Kasumi-1 (cell line): Measurements from ENCODE around the gene PTOV1.

ENCODE experiments used
- DNase-seq, 2 experiments: peaks; one replicate each; lab custom pipeline; 2025; lab: John Stamatoyannopoulos, UW

PTOV1 gene

GRCh38 chr19:49844138-49845095 lies 6.5 kb upstream of the PTOV1 start:
- DNase-seq: no peak

DNA sequence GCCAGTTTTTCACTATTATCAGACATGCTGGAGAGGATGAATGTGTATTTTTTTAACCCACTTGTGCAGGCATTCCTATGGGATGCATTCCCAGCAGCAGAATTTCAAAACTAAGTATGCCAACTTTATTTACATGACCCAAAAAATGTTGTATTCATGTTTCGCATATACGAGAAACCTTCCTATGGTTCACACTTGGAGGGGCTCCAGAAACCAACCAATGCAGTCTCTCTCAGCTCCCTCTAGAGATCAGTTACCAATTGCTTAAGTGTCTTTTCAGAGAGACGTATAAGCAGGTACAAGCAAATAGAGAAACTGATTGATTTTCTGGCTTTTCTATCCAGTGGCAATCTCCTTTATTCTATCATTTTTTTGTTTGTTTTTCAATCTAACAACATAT lies 5.5 kb upstream of the PTOV1 start:
- no peak for DNase-seq

DNA sequence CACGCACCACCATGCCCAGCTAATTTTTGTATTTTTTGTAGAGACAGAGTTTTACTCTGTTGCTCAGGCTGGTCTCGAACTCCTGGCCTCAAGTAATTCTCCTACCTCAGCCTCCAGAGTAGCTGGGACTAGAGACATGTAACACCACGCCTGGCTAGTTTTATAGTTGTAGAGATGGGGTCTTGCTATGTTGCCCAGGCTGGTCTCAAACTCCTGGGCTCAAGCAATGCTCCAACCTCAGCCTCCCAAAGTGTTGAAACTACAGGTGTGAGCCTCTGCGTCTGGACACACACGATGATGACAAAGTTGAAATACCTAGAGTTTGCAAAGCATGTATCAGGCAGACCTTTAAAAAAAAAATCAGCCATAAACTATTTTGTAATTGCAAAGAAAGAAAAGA lies 4.6 kb upstream of the PTOV1 start:
- DNase-seq: no peak

- DNase-seq: peak; percentile 59 to 65
Measured at GRCh38 chr19:49847731-49848696, 2.9 kb upstream of the PTOV1 start.

- DNase-seq: no peak
Measured at GRCh38 chr19:49848938-49849337, 2.0 kb upstream of the PTOV1 start.

GRCh38 chr19:49849433-49850220 lies 1.3 kb upstream of the PTOV1 start:
- no peak for DNase-seq

DNA sequence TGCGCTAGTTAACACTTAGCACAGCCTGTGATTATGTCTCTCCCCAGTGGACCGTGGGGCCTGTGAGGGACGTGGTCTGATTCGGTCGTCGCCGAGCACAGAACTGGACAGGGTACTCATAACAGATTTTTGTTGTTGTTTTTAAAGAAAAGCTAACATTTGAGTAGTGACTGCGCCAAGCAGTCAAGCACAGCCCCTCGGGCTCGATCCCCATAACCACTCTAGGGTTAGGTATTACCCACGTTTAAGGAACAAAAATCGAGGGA lies 805 bp upstream of the PTOV1 start:
- no peak for DNase-seq

GRCh38 chr19:49851456-49852259 lies 699 bp downstream of the PTOV1 start:
- peak in 1 of 2 experiments; percentile 20 for DNase-seq

DNA sequence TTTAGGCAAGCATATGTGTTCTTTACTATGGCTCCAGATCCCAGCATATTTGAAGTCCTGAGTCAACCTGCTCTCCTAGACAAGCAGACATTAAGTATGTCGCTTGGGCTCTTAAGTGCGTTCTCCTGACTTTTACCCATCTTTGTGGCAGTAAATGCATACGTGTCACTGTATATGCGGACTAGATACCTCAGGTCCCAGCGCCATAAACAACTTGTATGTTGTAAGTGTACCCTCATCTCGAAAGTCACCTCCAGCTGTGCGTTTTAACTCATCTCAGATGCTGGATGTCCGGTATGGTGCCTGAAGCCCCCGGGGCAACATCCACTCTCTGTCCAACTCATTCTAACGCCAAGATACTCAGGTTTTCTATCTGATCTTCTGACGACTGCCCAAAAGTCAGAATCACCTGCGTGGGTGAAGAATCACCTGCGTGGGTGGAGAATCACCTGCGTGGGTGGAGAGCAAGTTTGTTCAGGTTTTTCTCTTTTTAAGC lies 1.7 kb downstream of the PTOV1 start:
- no peak for DNase-seq

DNA sequence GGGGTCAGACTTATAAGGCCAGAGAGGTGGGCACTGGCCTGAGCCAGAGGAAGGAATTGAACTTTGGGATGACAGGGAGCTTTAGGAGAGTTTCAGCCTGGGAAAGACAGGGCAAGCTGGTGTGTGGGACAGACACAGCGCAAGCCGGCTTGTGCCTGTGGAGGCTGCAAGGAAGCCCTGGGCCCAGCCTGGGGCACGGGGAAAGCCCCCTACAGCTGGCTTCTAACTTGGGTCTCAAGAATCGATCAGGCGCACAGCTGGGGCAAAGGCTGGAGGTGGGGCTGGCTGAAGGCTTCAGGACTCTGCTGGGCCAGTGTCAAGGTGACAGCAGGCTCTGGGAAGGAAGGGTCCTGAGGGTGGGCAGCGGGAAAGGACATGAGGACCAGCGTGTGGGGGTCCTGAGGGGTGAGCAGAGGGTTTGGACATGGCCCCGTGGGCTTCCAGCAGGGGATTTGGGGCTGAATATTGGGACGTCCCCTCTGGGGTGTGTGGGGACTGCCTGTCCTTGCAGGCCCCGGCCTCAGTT lies 3.0 kb downstream of the PTOV1 start:
- no peak for DNase-seq

- DNase-seq: no peak
Measured at GRCh38 chr19:49854378-49855263, 3.7 kb downstream of the PTOV1 start.

GRCh38 chr19:49855277-49855675 lies 4.3 kb downstream of the PTOV1 start:
- DNase-seq: no peak

DNA sequence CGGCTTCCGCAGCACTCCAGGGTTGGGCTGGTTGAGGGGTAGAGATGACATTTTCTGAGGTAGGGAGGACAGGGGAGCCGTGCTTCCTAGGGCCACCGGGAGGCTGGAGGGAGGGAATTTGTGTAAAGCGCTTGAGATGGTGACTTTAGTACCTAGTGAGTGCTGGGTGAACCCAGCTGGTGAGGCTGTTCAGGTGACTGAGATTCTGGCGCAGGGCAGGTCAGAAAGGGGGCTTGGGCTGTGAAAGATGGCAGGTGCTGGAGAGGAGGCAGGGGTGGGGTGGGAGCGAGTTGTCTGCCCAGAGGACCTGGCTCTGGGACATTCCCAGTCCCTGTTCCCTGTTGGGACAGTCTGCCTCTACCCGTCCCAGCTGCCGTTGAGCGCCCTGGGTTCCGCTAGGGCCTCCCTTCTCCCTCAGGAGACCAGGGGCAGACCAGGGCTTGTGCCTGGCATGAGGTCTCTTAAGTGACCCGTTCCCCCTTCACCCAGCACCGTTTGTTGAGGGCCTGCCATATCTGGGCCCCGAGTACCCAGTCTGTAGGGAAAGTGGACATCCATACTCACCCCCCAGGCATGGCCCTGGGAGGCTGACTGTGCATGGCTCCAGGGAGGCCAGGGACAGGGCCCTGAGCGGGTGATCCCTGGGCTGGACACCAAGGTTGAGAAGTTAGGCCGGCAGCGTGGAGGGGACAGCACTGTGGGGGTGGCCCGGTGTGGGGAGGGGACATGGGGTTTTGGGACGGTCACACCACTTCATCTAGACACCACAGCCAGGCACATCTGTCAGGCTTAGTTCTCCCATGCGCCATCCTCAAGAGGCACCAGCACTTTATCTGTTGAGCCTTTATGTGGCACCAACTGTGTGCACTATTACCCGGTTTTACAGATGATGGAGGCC lies 5.0 kb downstream of the PTOV1 start:
- DNase-seq: no peak

- DNase-seq: no peak
Measured at GRCh38 chr19:49856574-49857021, 5.6 kb downstream of the PTOV1 start.

- DNase-seq: no peak
Measured at GRCh38 chr19:49857061-49857837, 6.3 kb downstream of the PTOV1 start.

GRCh38 chr19:49857838-49858087 lies 6.8 kb downstream of the PTOV1 start:
- no peak for DNase-seq

DNA sequence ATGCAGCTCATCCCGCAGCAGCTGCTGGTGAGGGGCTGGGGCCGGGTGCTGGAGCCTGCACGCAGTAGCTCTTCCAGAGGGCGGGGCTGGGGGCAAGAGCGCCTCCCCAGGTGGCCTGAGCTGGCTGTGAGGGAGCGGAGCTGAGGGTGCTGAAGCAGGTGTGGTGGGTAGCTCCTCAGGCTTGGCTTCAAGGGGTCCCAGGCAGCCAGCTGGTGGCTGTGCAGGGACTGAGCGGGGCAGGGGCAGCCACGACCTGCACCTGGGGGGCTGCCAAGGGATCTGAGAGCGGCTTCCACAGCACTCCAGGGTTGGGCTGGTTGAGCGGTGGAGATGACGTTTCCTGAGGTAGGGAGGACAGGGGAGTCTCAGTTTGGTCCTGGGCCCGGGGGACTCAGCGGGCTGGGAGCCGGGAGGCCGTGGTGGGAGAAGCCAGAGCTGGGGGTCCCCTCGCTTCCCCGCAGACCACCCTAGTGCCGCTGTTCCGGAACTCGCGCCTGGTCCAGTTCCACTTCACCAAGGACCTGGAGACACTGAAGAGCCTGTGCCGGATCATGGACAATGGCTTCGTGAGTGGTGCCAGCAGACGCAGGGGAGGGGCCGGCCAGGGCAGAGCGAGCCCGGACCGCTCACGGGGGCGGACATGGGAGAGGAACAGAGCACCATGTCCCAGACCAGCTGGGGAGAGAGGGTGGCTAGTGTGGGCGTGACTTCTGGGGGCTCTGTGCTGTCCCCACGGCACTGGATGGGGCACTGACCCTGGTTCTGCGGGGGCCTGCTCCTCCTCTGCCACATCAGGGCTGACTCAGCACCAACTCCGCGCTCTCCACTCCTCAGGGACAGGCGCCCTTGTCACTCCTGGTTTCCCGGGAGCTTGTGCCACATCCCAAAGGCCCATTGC lies 7.4 kb downstream of the PTOV1 start:
- no peak for DNase-seq
